ENCODE results near the gene PSD4. TPM values are rescaled to one million over a fixed set of nuclear protein-coding genes. Genes with fewer than 3 reads are reported as not detected.

PSD4 gene
- total and polyA plus RNA-seq, 10 of the 15 experiments (the other 5 are each of a cell fraction or from before 2014, with no cell fraction given): 0.68 to 114 (median 35.1) TPM

GRCh38 chr2:113207021-113207420 is 33.2 kb downstream of the PSD4 start:
- ChIA-PET POLR2A (no interaction called here), RAD21 (ENCODE audit: unreplicated experiment) (interaction anchor here (0.6 kb wide), 1 partner anchor 70 kb away, joined by 3 read pairs; no protein-coding TSS in a partner anchor), SMC1A (ENCODE audit: uncharacterized antibody, unreplicated experiment) (interaction anchor here (0.7 to 3.6 kb wide), 2 partner anchors 69 to 184 kb away, joined by 3 to 21 read pairs; no protein-coding TSS in a partner anchor), CTCF (interaction anchor here (1.2 to 12.2 kb wide), 5 partner anchors 14 to 182 kb away, joined by 3 to 106 read pairs (median 36); partner anchors contain the start of gene PSD4)
- no peak overlapping the region for H3K27ac ChIP-seq (ENCODE audit: control insufficient read depth, insufficient read depth)
- H3K4me2 ChIP-seq (ENCODE audit: control insufficient read depth, insufficient read depth): no peak overlapping the region
- H3K36me3 ChIP-seq (ENCODE audit: control insufficient read depth in 2 of 2, insufficient read depth in 2 of 2, low read length in 1 of 2): peaks cover 0 to 3% of the 10 kb centered on the region in 2 experiments; a peak in 3 of 4 replicates
- no peaks in the 10 kb centered on the region for H4K20me1 ChIP-seq (ENCODE audit: control insufficient read depth, insufficient read depth)
- FAIRE-seq: no peak
- no peak overlapping the region for H3K9ac ChIP-seq (ENCODE audit: control insufficient read depth, insufficient read depth, low read length)
- intact Hi-C loops (cut with micrococcal nuclease; ENCODE audit: unreplicated experiment): no loop called here
- in situ Hi-C loops (cut with MboI): no loop called here
- 61% methylated on average over 2 of the region's 2 CpGs for WGBS (ENCODE audit: insufficient coverage, insufficient replicate concordance, low lambda C conversion rate, missing lambda C conversion rate)
- no peak for ATAC-seq
- no peaks in the 10 kb centered on the region for H3K9me3 ChIP-seq (replicated peaks; ENCODE audit: control insufficient read depth, insufficient read depth, low read length)
- H3K79me2 ChIP-seq (ENCODE audit: control insufficient read depth, insufficient read depth, low read length): no peaks in the 10 kb centered on the region
- no peaks in the 10 kb centered on the region; a peak in 1 of 4 replicates for H3K27me3 ChIP-seq (replicated peaks in 1 of 2; ENCODE audit: control insufficient read depth in 2 of 2, insufficient read depth in 2 of 2, low read length in 1 of 2)
- H3K4me3 ChIP-seq: no peak overlapping the region
- no peak for DNase-seq (ENCODE audit: low read depth, low spot score)
- TF ChIP-seq NKRF (conservative IDR thresholded peaks at IDR 0.05) (no peak), CHD2 (IDR thresholded peaks at IDR 0.05; ENCODE audit: borderline replicate concordance, low read depth, low read length) (no peak), SMC3 (IDR thresholded peaks at IDR 0.05; ENCODE audit: borderline replicate concordance, low read length) (no peak), ESRRA (IDR thresholded peaks at IDR 0.05; ENCODE audit: low read length) (no peak), ZNF24 (IDR thresholded peaks at IDR 0.05) (no peak), LARP7 (IDR thresholded peaks at IDR 0.05) (no peak), ZNF622 (IDR thresholded peaks at IDR 0.05) (no peak)
- TF ChIP-seq, protein P1, sequence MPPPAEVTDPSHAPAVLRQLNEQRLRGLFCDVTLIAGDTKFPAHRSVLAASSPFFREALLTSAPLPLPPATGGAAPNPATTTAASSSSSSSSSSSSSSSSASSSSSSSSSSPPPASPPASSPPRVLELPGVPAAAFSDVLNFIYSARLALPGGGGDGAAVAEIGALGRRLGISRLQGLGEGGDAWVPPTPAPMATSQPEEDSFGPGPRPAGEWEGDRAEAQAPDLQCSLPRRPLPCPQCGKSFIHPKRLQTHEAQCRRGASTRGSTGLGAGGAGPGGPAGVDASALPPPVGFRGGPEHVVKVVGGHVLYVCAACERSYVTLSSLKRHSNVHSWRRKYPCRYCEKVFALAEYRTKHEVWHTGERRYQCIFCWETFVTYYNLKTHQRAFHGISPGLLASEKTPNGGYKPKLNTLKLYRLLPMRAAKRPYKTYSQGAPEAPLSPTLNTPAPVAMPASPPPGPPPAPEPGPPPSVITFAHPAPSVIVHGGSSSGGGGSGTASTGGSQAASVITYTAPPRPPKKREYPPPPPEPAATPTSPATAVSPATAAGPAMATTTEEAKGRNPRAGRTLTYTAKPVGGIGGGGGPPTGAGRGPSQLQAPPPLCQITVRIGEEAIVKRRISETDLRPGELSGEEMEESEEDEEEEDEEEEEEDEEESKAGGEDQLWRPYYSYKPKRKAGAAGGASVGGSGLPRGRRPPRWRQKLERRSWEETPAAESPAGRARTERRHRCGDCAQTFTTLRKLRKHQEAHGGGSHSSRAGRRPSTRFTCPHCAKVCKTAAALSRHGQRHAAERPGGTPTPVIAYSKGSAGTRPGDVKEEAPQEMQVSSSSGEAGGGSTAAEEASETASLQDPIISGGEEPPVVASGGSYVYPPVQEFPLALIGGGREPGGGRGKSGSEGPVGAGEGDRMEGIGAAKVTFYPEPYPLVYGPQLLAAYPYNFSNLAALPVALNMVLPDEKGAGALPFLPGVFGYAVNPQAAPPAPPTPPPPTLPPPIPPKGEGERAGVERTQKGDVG (CRISPR knock-in tag; IDR thresholded peaks at IDR 0.05): no peak
- BruUV-seq (replicated peaks): no TSS peak
- no peaks in the 10 kb centered on the region for H3K4me1 ChIP-seq (ENCODE audit: control insufficient read depth, insufficient read depth, low read length)
- H2AFZ ChIP-seq (ENCODE audit: control insufficient read depth, low read depth, low read length): no peak overlapping the region

All from GM12878 (cell line).